ENCODE measurements around the gene SAMMSON.

DNA sequence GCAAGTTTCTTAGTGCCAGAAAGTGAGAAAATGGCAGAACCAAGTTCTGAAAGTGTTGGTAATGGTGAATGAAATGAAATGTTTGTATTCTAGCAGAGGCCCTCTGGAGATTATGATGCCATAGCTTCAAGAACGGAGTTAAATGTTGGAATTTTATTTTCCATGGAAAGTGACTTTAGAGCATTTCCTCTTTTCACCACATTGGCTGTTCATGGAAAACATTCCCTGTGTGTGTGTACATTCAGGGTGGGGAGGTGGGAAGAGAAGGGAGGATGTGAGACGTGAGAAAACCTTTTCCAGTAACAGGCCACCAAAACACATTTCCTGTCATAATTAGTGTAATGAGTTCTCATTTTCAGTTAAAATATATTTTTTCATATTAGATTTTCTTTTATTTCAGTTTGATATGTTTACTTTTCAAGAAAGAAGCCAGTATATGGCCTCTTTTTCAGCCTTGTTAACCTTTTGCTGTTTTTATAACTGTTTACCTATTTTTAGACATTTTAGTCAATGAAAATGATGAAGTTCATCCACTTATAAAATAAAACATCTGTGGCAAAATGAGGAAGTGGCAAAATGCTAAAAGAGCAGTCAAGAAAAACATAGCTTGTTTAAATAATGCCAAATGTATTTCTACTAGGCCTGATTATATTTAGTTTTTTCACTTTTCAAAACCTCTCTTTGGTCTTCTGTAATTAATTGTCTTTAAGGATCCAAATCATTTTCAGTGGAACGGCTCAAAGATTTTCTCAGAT is 21.6 kb downstream of the SAMMSON start:
- TF ChIP-seq, protein P1, sequence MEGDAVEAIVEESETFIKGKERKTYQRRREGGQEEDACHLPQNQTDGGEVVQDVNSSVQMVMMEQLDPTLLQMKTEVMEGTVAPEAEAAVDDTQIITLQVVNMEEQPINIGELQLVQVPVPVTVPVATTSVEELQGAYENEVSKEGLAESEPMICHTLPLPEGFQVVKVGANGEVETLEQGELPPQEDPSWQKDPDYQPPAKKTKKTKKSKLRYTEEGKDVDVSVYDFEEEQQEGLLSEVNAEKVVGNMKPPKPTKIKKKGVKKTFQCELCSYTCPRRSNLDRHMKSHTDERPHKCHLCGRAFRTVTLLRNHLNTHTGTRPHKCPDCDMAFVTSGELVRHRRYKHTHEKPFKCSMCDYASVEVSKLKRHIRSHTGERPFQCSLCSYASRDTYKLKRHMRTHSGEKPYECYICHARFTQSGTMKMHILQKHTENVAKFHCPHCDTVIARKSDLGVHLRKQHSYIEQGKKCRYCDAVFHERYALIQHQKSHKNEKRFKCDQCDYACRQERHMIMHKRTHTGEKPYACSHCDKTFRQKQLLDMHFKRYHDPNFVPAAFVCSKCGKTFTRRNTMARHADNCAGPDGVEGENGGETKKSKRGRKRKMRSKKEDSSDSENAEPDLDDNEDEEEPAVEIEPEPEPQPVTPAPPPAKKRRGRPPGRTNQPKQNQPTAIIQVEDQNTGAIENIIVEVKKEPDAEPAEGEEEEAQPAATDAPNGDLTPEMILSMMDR (optimal IDR thresholded peaks at IDR 0.05 in 1 of 3, IDR thresholded peaks at IDR 0.05 in 1 of 3, conservative IDR thresholded peaks at IDR 0.05 in 1 of 3; ENCODE audit: extremely low read depth in 1 of 3, insufficient read depth in 2 of 3, low read length in 3 of 3): no peak
- TF ChIP-seq EZH2 (IDR thresholded peaks at IDR 0.05; ENCODE audit: low read length): no peak

All from keratinocyte (primary cell).